Endothelial cell of umbilical vein (primary cell): ENCODE measurements around the gene ABLIM1. TPM values are rescaled to one million over a fixed set of nuclear protein-coding genes. Genes with fewer than 3 reads are reported as not detected.

Experiments
- BruUV-seq: library from RNA; stranded (reverse); fragments of 400-500 nt; replicated peaks from 2 replicates; lab custom pipeline; 2021; lab: Mats Ljungman, UMichigan
- CTCF ChIA-PET: fragments of 300-600, 350-600 bp; sonication (Branson Sonifier 250); formaldehyde crosslinking; loops from one replicate; lab custom pipeline; 2021; ENCODE audit warnings: antibody characterized with exemption, inconsistent platforms; lab: Charles Lee
- POLR2A ChIA-PET: fragments of 300-600, 350-600 bp; sonication (Branson Sonifier 250); formaldehyde crosslinking; loops from one replicate; lab custom pipeline; 2021; ENCODE audit warnings: antibody characterized with exemption, inconsistent platforms; lab: Charles Lee
- DNase-seq: peaks from one replicate; pipeline ENCODE4 v3.0.0-alpha.2; 2011; ENCODE audit warnings: low read depth, low spot score
- FAIRE-seq: peaks from 2 replicates; lab custom pipeline; 2011; peaks lifted over from hg19 to GRCh38; lab: Jason Lieb, UNC
- H2AFZ ChIP-seq: 2 replicates; pipeline ENCODE4 v1.6.0; 2012; ENCODE audit warnings: low read depth, low read length, control low read depth, inconsistent platforms
- H3K27ac ChIP-seq: 2 replicates; pipeline ENCODE4 v1.5.1; 2011; ENCODE audit warnings: low read depth, mild to moderate bottlenecking, control low read depth, low read length, moderate library complexity; ENCODE audit not compliant: insufficient read depth
- H3K27me3 ChIP-seq, 2 experiments: 2 replicates each; pipeline versions ENCODE4 v1.6.0 to v1.6.1; 2011; ENCODE audit warnings: low read length in 2 of 2, mixed read lengths in 1 of 2; ENCODE audit not compliant: control insufficient read depth in 2 of 2, insufficient read depth in 2 of 2
- H3K36me3 ChIP-seq, 2 experiments: 2 replicates in 1 of 2; 3 replicates in 1 of 2; pipeline ENCODE4 v1.5.1; 2011; ENCODE audit warnings: low read length in 2 of 2, mild to moderate bottlenecking in 1 of 2, moderate library complexity in 1 of 2; ENCODE audit not compliant: control insufficient read depth in 2 of 2, insufficient read depth in 2 of 2; ENCODE audit errors: extremely low read depth in 1 of 2
- H3K4me1 ChIP-seq: 3 replicates; pipeline ENCODE4 v1.5.1; 2011; ENCODE audit warnings: mild to moderate bottlenecking, low read length; ENCODE audit not compliant: control insufficient read depth, insufficient read depth; ENCODE audit errors: extremely low read depth
- H3K4me2 ChIP-seq: 2 replicates; pipeline ENCODE4 v1.6.1; 2011; ENCODE audit warnings: low read length, control low read depth, mixed read lengths; ENCODE audit not compliant: insufficient read depth
- H3K4me3 ChIP-seq, 3 experiments: fragments of 200-600 bp in 1 of 3; sonication (generic), shearing (Covaris generic) in 1 of 3; replicated peaks in 1 of 3; 2 replicates each; pipeline ENCODE4 v1.5.1; 2011 to 2016; ENCODE audit warnings: control low read depth in 3 of 3, low read length in 3 of 3, mild to moderate bottlenecking in 2 of 3, inconsistent platforms in 1 of 3, low read depth in 1 of 3, moderate library complexity in 1 of 3; ENCODE audit not compliant: insufficient read depth in 1 of 3
- H3K79me2 ChIP-seq: 2 replicates; pipeline ENCODE4 v1.6.0; 2012; ENCODE audit warnings: low read length, inconsistent platforms; ENCODE audit not compliant: control insufficient read depth, insufficient read depth
- H3K9ac ChIP-seq: replicated peaks from 2 replicates; pipeline ENCODE3; 2011; ENCODE audit warnings: low read length, control low read depth; ENCODE audit not compliant: insufficient read depth; ENCODE audit errors: extremely low read depth
- H3K9me1 ChIP-seq: replicated peaks from 3 replicates; pipeline ENCODE4 v1.6.0; 2011; ENCODE audit warnings: mild to moderate bottlenecking, low read length; ENCODE audit not compliant: control insufficient read depth, insufficient read depth; ENCODE audit errors: extremely low read depth
- H3K9me3 ChIP-seq: replicated peaks from 2 replicates; pipeline ENCODE4 v1.5.1; 2012; ENCODE audit warnings: low read length, inconsistent platforms; ENCODE audit not compliant: control insufficient read depth, insufficient read depth
- H4K20me1 ChIP-seq: replicated peaks from 2 replicates; pipeline ENCODE3; 2011; ENCODE audit warnings: mild to moderate bottlenecking, low read length; ENCODE audit not compliant: control insufficient read depth, insufficient read depth; ENCODE audit errors: extremely low read depth
- EZH2 ChIP-seq: IDR thresholded peaks from 2 replicates; pipeline ENCODE4 v1.6.1; 2012; ENCODE audit warnings: borderline replicate concordance, low read depth, mild to moderate bottlenecking, moderate library complexity, low read length, inconsistent platforms; ENCODE audit not compliant: severe bottlenecking
- FOS ChIP-seq: IDR thresholded peaks from 2 replicates; pipeline ENCODE4 v1.6.1; 2011; ENCODE audit warnings: mild to moderate bottlenecking, low read length, moderate library complexity, borderline replicate concordance; ENCODE audit not compliant: insufficient read depth
- GATA2 ChIP-seq: IDR thresholded peaks from 2 replicates; pipeline ENCODE4 v1.7.0; 2011; ENCODE audit warnings: low read depth, mild to moderate bottlenecking, moderate library complexity, mixed read lengths, low read length; ENCODE audit not compliant: insufficient read length, insufficient read depth
- JUN ChIP-seq: IDR thresholded peaks from 2 replicates; pipeline ENCODE4 v1.6.1; 2011; ENCODE audit warnings: borderline replicate concordance, low read depth; ENCODE audit not compliant: insufficient read length, insufficient read depth
- MAX ChIP-seq: IDR thresholded peaks from 2 replicates; pipeline ENCODE4 v1.6.1; 2011; ENCODE audit not compliant: insufficient read depth, insufficient read length
- MYC ChIP-seq: IDR thresholded peaks from one replicate; pipeline ENCODE4 v1.6.1; 2011; ENCODE audit warnings: mild to moderate bottlenecking, low read depth, low read length
- POLR2A ChIP-seq: IDR thresholded peaks from 2 replicates; pipeline ENCODE4 v1.6.1; 2012; ENCODE audit warnings: low read depth, mild to moderate bottlenecking, control low read depth, low read length
- POLR2AphosphoS5 ChIP-seq: IDR thresholded peaks from 2 replicates; pipeline ENCODE4 v1.6.1; 2012; ENCODE audit warnings: low read depth, mild to moderate bottlenecking, control low read depth, low read length, moderate library complexity; ENCODE audit not compliant: insufficient read depth
- dilution Hi-C: fragments of 300-500 bp; cut with MboI; formaldehyde crosslinking; loops from one replicate; pipeline ENCODE4 v1.15.0; 2019; ENCODE audit warnings: low sequenced_read_pairs; ENCODE audit not compliant: extremely low pct_ligation_motif_present
- intact Hi-C: fragments of 100-400 bp; cut with micrococcal nuclease; formaldehyde crosslinking; loops from one replicate; pipeline ENCODE4 v1.10.0; 2022
- polyA plus RNA-seq, 4 experiments: library from polyadenylated mRNA; depleted of rRNA in 3 of 4; stranded (reverse) in 3 of 4; unstranded in 1 of 4; fragments of >200 nt; gene quantifications; 2 replicates each; pipeline versions ENCODE4 v1.2.1 to v1.2.3, GENCODE V29; 2011 to 2012; ENCODE audit warnings: missing spikeins in 1 of 4
- total RNA-seq: library from RNA; stranded (reverse); gene quantifications from 2 replicates; pipeline ENCODE4 v1.2.3, GENCODE V29; 2021
- TF ChIP-seq, protein P1 (sequence below), 2 donors: IDR thresholded peaks; 1 replicate in 1 of 2; 2 replicates in 1 of 2; pipeline ENCODE4 v1.5.1; 2011; ENCODE audit warnings: low read length in 2 of 2, mild to moderate bottlenecking in 2 of 2, moderate library complexity in 2 of 2, control low read depth in 1 of 2, inconsistent platforms in 1 of 2, low read depth in 1 of 2; ENCODE audit not compliant: insufficient read depth in 1 of 2; ENCODE audit errors: extremely low read depth in 1 of 2

ABLIM1 gene
- total and polyA plus RNA-seq, 2 donors (not counting 3 experiments of a cell fraction or from before 2014, with no cell fraction given) = 128 to 235 TPM

DNA sequence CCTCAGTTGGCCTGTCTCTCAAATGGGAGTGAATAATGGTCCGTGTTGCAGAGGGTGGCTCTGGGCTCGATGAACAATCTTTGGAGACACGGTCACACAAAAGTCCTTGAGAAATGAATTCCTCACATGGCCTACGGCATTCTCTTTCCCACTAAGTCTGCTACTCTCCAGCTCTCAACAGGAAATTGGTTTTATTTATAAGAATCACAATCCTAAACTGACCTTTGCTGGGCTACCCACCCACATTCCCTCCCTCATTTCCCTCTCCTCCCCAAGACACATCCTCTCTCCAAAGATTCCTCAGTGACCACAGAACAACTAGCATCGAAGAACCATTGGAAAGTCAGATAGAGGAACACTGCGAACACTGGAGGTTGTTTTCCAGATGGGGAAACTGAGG, 258.5 kb downstream of the ABLIM1 start:
- intact Hi-C loops = no loop called here
- Histone ChIP-seq H3K9ac (no peak overlapping the region), H3K79me2 (no peaks in the 10 kb centered on the region), H3K9me3 (no peaks in the 10 kb centered on the region), H2AFZ (no peak overlapping the region), H4K20me1 (no peaks in the 10 kb centered on the region), H3K36me3 (no peaks in the 10 kb centered on the region), H3K27me3 (peaks cover 88 to 95% of the 10 kb centered on the region in 2 experiments), H3K4me1 (peaks cover 5% of the 10 kb centered on the region), H3K27ac (no peak overlapping the region), H3K9me1 (no peaks in the 10 kb centered on the region), H3K4me3 (no peak overlapping the region), H3K4me2 (no peak overlapping the region)
- dilution Hi-C loops = no loop called here
- POLR2A ChIA-PET = no interaction called here
- TF ChIP-seq JUN = no peak
- no peak for TF ChIP-seq POLR2A
- TF ChIP-seq MAX = no peak
- TF ChIP-seq MYC = no peak
- TF ChIP-seq, protein P1, sequence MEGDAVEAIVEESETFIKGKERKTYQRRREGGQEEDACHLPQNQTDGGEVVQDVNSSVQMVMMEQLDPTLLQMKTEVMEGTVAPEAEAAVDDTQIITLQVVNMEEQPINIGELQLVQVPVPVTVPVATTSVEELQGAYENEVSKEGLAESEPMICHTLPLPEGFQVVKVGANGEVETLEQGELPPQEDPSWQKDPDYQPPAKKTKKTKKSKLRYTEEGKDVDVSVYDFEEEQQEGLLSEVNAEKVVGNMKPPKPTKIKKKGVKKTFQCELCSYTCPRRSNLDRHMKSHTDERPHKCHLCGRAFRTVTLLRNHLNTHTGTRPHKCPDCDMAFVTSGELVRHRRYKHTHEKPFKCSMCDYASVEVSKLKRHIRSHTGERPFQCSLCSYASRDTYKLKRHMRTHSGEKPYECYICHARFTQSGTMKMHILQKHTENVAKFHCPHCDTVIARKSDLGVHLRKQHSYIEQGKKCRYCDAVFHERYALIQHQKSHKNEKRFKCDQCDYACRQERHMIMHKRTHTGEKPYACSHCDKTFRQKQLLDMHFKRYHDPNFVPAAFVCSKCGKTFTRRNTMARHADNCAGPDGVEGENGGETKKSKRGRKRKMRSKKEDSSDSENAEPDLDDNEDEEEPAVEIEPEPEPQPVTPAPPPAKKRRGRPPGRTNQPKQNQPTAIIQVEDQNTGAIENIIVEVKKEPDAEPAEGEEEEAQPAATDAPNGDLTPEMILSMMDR (IDR thresholded peaks at IDR 0.05; ENCODE audit: extremely low read depth in 1 of 2, insufficient read depth in 1 of 2, low read depth in 1 of 2, low read length in 2 of 2) = no peak
- TF ChIP-seq POLR2AphosphoS5 = no peak
- no peak for TF ChIP-seq GATA2
- no peak for TF ChIP-seq FOS
- TF ChIP-seq EZH2 = no peak
- BruUV-seq = no TSS peak
- CTCF ChIA-PET = no interaction called here
- FAIRE-seq (no peak), DNase-seq (no peak)
